GM12878 (cell line): ENCODE results near the gene IFNG-AS1. TPM values are rescaled to one million over a fixed set of nuclear protein-coding genes. Genes with fewer than 3 reads are reported as not detected.

ENCODE experiments used
- ATAC-seq: fragments of 200-7000 bp; cut with Tn5 transposase; 3 replicates; pipeline ENCODE4 v1.9.1; 2020; ENCODE audit warnings: mild to moderate bottlenecking, moderate library complexity
- BruUV-seq: library from RNA; stranded (reverse); fragments of 400-500 nt; replicated peaks from 2 replicates; lab custom pipeline; 2021; lab: Mats Ljungman, UMichigan
- CTCF ChIA-PET: fragments of 300-600 bp; sonication (Branson Sonifier 250); formaldehyde crosslinking; extraction: SDS; loops from one replicate; lab custom pipeline; 2021; ENCODE audit warnings: inconsistent platforms; lab: Yijun Ruan, JAX
- POLR2A ChIA-PET: fragments of 350-600 bp; formaldehyde crosslinking; extraction: SDS; loops from one replicate; lab custom pipeline; 2021; ENCODE audit warnings: inconsistent platforms; lab: Charles Lee
- RAD21 ChIA-PET: fragments of 300-600 bp; sonication (Branson Sonifier 250); formaldehyde crosslinking; loops from one replicate; lab custom pipeline; 2023; ENCODE audit warnings: antibody characterized with exemption; ENCODE audit not compliant: unreplicated experiment; lab: Charles Lee
- SMC1A ChIA-PET: fragments of 300-600 bp; sonication (Branson Sonifier 250); formaldehyde crosslinking; loops from one replicate; lab custom pipeline; 2023; ENCODE audit not compliant: unreplicated experiment, uncharacterized antibody; lab: Charles Lee
- DNase-seq: peaks from one replicate; pipeline ENCODE4 v3.0.0-alpha.2; 2011; ENCODE audit warnings: low read depth, low spot score
- FAIRE-seq: peaks from 3 replicates; lab custom pipeline; 2011; peaks lifted over from hg19 to GRCh38; lab: Jason Lieb, UNC
- H2AFZ ChIP-seq: 2 replicates; pipeline ENCODE4 v1.6.0; 2011; ENCODE audit warnings: low read depth, low read length, control low read depth; ENCODE audit not compliant: control insufficient read depth
- H3K27ac ChIP-seq: 2 replicates; pipeline ENCODE4 v1.5.1; 2011; ENCODE audit warnings: control low read depth; ENCODE audit not compliant: control insufficient read depth, insufficient read depth
- H3K27me3 ChIP-seq, 2 experiments: replicated peaks in 1 of 2; 2 replicates each; pipeline versions ENCODE4 v1.6.0 to v1.6.1; 2011; ENCODE audit warnings: low read length in 1 of 2; ENCODE audit not compliant: control insufficient read depth in 2 of 2, insufficient read depth in 2 of 2
- H3K36me3 ChIP-seq, 2 experiments: 2 replicates each; pipeline ENCODE4 v1.5.1; 2011; ENCODE audit warnings: low read length in 1 of 2; ENCODE audit not compliant: control insufficient read depth in 2 of 2, insufficient read depth in 2 of 2
- H3K4me1 ChIP-seq: 2 replicates; pipeline ENCODE4 v1.6.1; 2011; ENCODE audit warnings: mild to moderate bottlenecking, low read length, moderate library complexity, mixed read lengths; ENCODE audit not compliant: control insufficient read depth, insufficient read depth
- H3K4me2 ChIP-seq: 2 replicates; pipeline ENCODE4 v1.6.0; 2011; ENCODE audit warnings: control low read depth; ENCODE audit not compliant: control insufficient read depth, insufficient read depth
- H3K4me3 ChIP-seq: fragments of 200-600 bp; sonication (generic); 2 replicates; pipeline ENCODE4 v1.5.1; 2016
- H3K79me2 ChIP-seq: 2 replicates; pipeline ENCODE4 v1.6.0; 2011; ENCODE audit warnings: low read length; ENCODE audit not compliant: control insufficient read depth, insufficient read depth
- H3K9ac ChIP-seq: 2 replicates; pipeline ENCODE4 v1.8.0; 2011; ENCODE audit warnings: low read length, control low read depth, mixed read lengths; ENCODE audit not compliant: control insufficient read depth, insufficient read depth
- H3K9me3 ChIP-seq: replicated peaks from 3 replicates; pipeline ENCODE4 v1.5.1; 2011; ENCODE audit warnings: mild to moderate bottlenecking, low read length; ENCODE audit not compliant: control insufficient read depth, insufficient read depth
- H4K20me1 ChIP-seq: 2 replicates; pipeline ENCODE4 v1.6.0; 2011; ENCODE audit not compliant: control insufficient read depth, insufficient read depth
- BRCA1 ChIP-seq: IDR thresholded peaks from 2 replicates; pipeline ENCODE4 v1.6.1; 2011; ENCODE audit warnings: low read depth, low read length, improper control_type of control experiment
- ETV6 ChIP-seq, 2 experiments: fragments of 450-650 bp in 1 of 2; IDR thresholded peaks in 1 of 2; conservative IDR thresholded peaks in 1 of 2; 2 replicates each; pipeline ENCODE4 v1.6.1; 2014; ENCODE audit warnings: antibody characterized with exemption in 1 of 2, borderline replicate concordance in 1 of 2, low read depth in 1 of 2, mild to moderate bottlenecking in 1 of 2, moderate library complexity in 1 of 2
- PAX8 ChIP-seq: fragments of 450-650 bp; IDR thresholded peaks from 2 replicates; pipeline ENCODE4 v1.6.1; 2017; ENCODE audit warnings: mild to moderate bottlenecking, moderate library complexity
- WRNIP1 ChIP-seq: IDR thresholded peaks from 2 replicates; pipeline ENCODE4 v1.6.1; 2011; ENCODE audit warnings: low read depth, low read length, improper control_type of control experiment, borderline replicate concordance
- WGBS: methylation state at CpG from one replicate; pipeline ENCODE4 v1.1.6; 2016; ENCODE audit warnings: low lambda C conversion rate; ENCODE audit not compliant: insufficient replicate concordance, insufficient coverage; ENCODE audit errors: missing lambda C conversion rate; 5-methylcytosine and 5-hydroxymethylcytosine counted together
- in situ Hi-C: fragments of 300-500 bp; cut with MboI; formaldehyde crosslinking; loops from 9 replicates; pipeline ENCODE4 v1.14.3; 2018; ENCODE audit warnings: mixed read lengths
- intact Hi-C: fragments of 100-400 bp; cut with micrococcal nuclease; formaldehyde crosslinking; loops from one replicate; pipeline ENCODE4 v1.14.2; 2022; ENCODE audit not compliant: unreplicated experiment
- polyA plus RNA-seq, 11 experiments: library from polyadenylated mRNA; depleted of rRNA in 4 of 11; unstranded in 6 of 11; stranded (reverse) in 5 of 11; fragments of >200 nt; fragmentation: Nextera tagmentation in 4 of 11; fragmentation: Illumina TruSeq in 1 of 11; extraction: Ambion mirVana in 4 of 11; extraction: Trizol in 1 of 11; gene quantifications; 1 replicate in 1 of 11; 2 replicates in 10 of 11; pipeline versions ENCODE4 v1.2.1 to v1.2.3, GENCODE V29; 2011 to 2016; ENCODE audit warnings: inconsistent platforms in 2 of 11, missing spikeins in 2 of 11, low read depth in 1 of 11
- total RNA-seq, 4 experiments: library from RNA; depleted of rRNA in 3 of 4; stranded (reverse); fragments of >200 nt in 3 of 4; fragmentation: Illumina TruSeq in 1 of 4; extraction: Trizol in 1 of 4; gene quantifications; 2 replicates each; pipeline versions ENCODE4 v1.2.1 to v1.2.3, GENCODE V29; 2013 to 2021
- TF ChIP-seq, protein P1 (sequence below): fragments of 450-650 bp; IDR thresholded peaks from 2 replicates; pipeline ENCODE4 v1.6.1; 2017; ENCODE audit warnings: mild to moderate bottlenecking

Gene IFNG-AS1
- total and polyA plus RNA-seq, 10 of the 15 experiments (the other 5 are each of a cell fraction or from before 2014, with no cell fraction given), result 0.40 to 1.9 (median 1.3) TPM

GRCh38 chr12:67957383-67957782 is 31.9 kb upstream of the IFNG-AS1 start (continued):
- TF ChIP-seq PAX8, result no peak
- TF ChIP-seq ETV6 (conservative IDR thresholded peaks at IDR 0.05 in 1 of 2, IDR thresholded peaks at IDR 0.05 in 1 of 2; ENCODE audit: borderline replicate concordance in 1 of 2, low read depth in 1 of 2), result no peak
- TF ChIP-seq, protein P1, sequence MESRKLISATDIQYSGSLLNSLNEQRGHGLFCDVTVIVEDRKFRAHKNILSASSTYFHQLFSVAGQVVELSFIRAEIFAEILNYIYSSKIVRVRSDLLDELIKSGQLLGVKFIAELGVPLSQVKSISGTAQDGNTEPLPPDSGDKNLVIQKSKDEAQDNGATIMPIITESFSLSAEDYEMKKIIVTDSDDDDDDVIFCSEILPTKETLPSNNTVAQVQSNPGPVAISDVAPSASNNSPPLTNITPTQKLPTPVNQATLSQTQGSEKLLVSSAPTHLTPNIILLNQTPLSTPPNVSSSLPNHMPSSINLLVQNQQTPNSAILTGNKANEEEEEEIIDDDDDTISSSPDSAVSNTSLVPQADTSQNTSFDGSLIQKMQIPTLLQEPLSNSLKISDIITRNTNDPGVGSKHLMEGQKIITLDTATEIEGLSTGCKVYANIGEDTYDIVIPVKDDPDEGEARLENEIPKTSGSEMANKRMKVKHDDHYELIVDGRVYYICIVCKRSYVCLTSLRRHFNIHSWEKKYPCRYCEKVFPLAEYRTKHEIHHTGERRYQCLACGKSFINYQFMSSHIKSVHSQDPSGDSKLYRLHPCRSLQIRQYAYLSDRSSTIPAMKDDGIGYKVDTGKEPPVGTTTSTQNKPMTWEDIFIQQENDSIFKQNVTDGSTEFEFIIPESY, result no peak
- TF ChIP-seq WRNIP1, result no peak

DNA sequence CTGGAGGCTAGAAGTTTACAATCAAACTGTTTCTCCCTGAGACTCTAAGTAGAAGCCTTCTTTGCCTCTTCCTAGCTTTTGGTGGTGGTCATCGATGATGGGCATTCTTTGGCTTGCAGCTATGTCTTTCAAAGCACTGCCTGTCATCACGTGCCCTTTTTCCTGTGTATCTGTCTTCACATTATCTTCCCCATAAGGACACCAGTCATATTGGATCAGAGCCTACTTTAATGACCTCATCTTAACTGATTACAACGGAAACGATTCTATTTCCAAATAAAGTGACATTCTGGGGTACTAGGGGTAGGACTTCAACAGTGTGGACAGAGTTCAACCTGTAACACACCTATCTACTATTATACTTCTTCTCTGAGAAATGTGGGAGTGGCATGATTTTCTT is 31.1 kb upstream of the IFNG-AS1 start:
- Histone ChIP-seq H3K27ac (no peak overlapping the region), H3K9ac (no peak overlapping the region), H2AFZ (no peak overlapping the region), H3K79me2 (no peaks in the 10 kb centered on the region), H3K4me3 (no peak overlapping the region), H3K4me2 (no peak overlapping the region), H3K4me1 (no peaks in the 10 kb centered on the region), H4K20me1 (no peaks in the 10 kb centered on the region), H3K36me3 (no peaks in the 10 kb centered on the region), H3K9me3 (no peaks in the 10 kb centered on the region), H3K27me3 (no peaks in the 10 kb centered on the region)
- TF ChIP-seq BRCA1, result no peak
- SMC1A ChIA-PET, result interaction anchor here (1.0 to 1.4 kb wide), 3 partner anchors 8 to 17 kb away, joined by 3 read pairs; no protein-coding TSS in a partner anchor
- FAIRE-seq, result no peak
- 56% methylated on average over 4 of the region's 4 CpGs for WGBS
- CTCF ChIA-PET, result interaction anchor here (0.6 to 2.4 kb wide), 4 partner anchors 11 to 776 kb away, joined by 3 to 8 read pairs (median 4); partner anchors contain the start of gene IFNG-AS1
- in situ Hi-C loops, result no loop called here
- POLR2A ChIA-PET, result no interaction called here
- BruUV-seq, result no TSS peak
- intact Hi-C loops, result no loop called here
- ATAC-seq, result no peak
- no peak for DNase-seq
- RAD21 ChIA-PET, result interaction anchor here (1.7 kb wide), 1 partner anchor 8 kb away, joined by 4 read pairs; no protein-coding TSS in a partner anchor
